Testis (tissue), 2 donors: ENCODE measurements around the gene LARP7.
"Not testable (repeated sequence)": the region's sequence is repeated elsewhere in the genome, so short reads cannot be mapped to it uniquely, and the experiment has no call there.

Source experiments
- CTCF ChIP-seq, 3 experiments: fragments of 450-650 bp in 2 of 3; fragments of 200-600 bp in 1 of 3; sonication (generic) in 1 of 3; IDR thresholded peaks; one replicate each; pipeline ENCODE4 v1.5.1; 2016 to 2019; ENCODE audit warnings: antibody characterized with exemption in 3 of 3, mild to moderate bottlenecking in 2 of 3, moderate library complexity in 1 of 3
- POLR2A ChIP-seq: fragments of 450-650 bp; IDR thresholded peaks from one replicate; pipeline ENCODE4 v1.6.1; 2017; ENCODE audit warnings: antibody characterized with exemption, mild to moderate bottlenecking, moderate library complexity

GRCh38 chr4:112705891-112706839, 69.2 kb downstream of the LARP7 start:
- TF ChIP-seq CTCF (IDR thresholded peaks at IDR 0.05); POLR2A: not testable (repeated sequence)
